H9 (cell line): Measurements from ENCODE around the gene CHN2. TPM values are rescaled to one million over a fixed set of nuclear protein-coding genes. Genes with fewer than 3 reads are reported as not detected.

Experiments
- DNase-seq: peaks from one replicate; pipeline ENCODE4 v3.0.0-alpha.2; 2017
- H2AFZ ChIP-seq: one replicate; pipeline ENCODE4 v1.6.1; 2013; ENCODE audit warnings: mild to moderate bottlenecking, low read length, control low read depth, moderate library complexity
- H2AK5ac ChIP-seq: 2 replicates; pipeline ENCODE4 v1.6.1; 2013; ENCODE audit warnings: low read length, control low read depth, mixed read lengths; ENCODE audit not compliant: insufficient read length
- H2BK120ac ChIP-seq: one replicate; pipeline ENCODE4 v1.6.1; 2013; ENCODE audit warnings: low read depth, mild to moderate bottlenecking, low read length, control low read depth, inconsistent platforms; ENCODE audit not compliant: poor library complexity, severe bottlenecking
- H2BK12ac ChIP-seq: 2 replicates; pipeline ENCODE4 v1.6.1; 2013; ENCODE audit warnings: low read length, control low read depth, mixed read lengths, low read depth; ENCODE audit not compliant: insufficient read length
- H2BK15ac ChIP-seq: 2 replicates; pipeline ENCODE4 v1.6.1; 2013; ENCODE audit warnings: low read depth, low read length, control low read depth
- H2BK20ac ChIP-seq: one replicate; pipeline ENCODE4 v1.6.1; 2013; ENCODE audit warnings: low read depth, mild to moderate bottlenecking, low read length, control low read depth, inconsistent platforms; ENCODE audit not compliant: poor library complexity, severe bottlenecking
- H2BK5ac ChIP-seq: 2 replicates; pipeline ENCODE4 v1.6.1; 2013; ENCODE audit warnings: low read length, control low read depth, mixed read lengths; ENCODE audit not compliant: insufficient read length
- H3K14ac ChIP-seq: 2 replicates; pipeline ENCODE4 v1.6.1; 2013; ENCODE audit warnings: low read length, control low read depth; ENCODE audit not compliant: insufficient read depth
- H3K18ac ChIP-seq: 2 replicates; pipeline ENCODE4 v1.6.1; 2013; ENCODE audit warnings: low read depth, mild to moderate bottlenecking, mixed read lengths, low read length, control low read depth; ENCODE audit not compliant: insufficient read length
- H3K23ac ChIP-seq: 2 replicates; pipeline ENCODE4 v1.6.1; 2013; ENCODE audit warnings: low read length, control low read depth, mixed read lengths, low read depth; ENCODE audit not compliant: insufficient read length
- H3K23me2 ChIP-seq: 2 replicates; pipeline ENCODE4 v1.6.1; 2013; ENCODE audit warnings: low read depth, mild to moderate bottlenecking, mixed read lengths, low read length, control low read depth; ENCODE audit not compliant: insufficient read length, poor library complexity, severe bottlenecking
- H3K27ac ChIP-seq: 2 replicates; pipeline ENCODE4 v1.5.1; 2013; ENCODE audit warnings: low read length, control low read depth, mixed read lengths, low read depth; ENCODE audit not compliant: insufficient read length
- H3K27me3 ChIP-seq: 2 replicates; pipeline ENCODE4 v1.6.1; 2013; ENCODE audit warnings: low read length, control low read depth, inconsistent platforms; ENCODE audit not compliant: insufficient read depth
- H3K4ac ChIP-seq: 2 replicates; pipeline ENCODE4 v1.6.1; 2013; ENCODE audit warnings: low read depth, mild to moderate bottlenecking, control low read depth, inconsistent platforms, low read length, moderate library complexity
- H3K4me1 ChIP-seq: 2 replicates; pipeline ENCODE4 v1.6.1; 2013; ENCODE audit warnings: low read length, control low read depth, inconsistent platforms; ENCODE audit not compliant: insufficient read depth
- H3K4me2 ChIP-seq: 2 replicates; pipeline ENCODE4 v1.6.1; 2013; ENCODE audit warnings: low read length, control low read depth, mixed read lengths; ENCODE audit not compliant: insufficient read length, insufficient read depth
- H3K56ac ChIP-seq: 2 replicates; pipeline ENCODE4 v1.6.1; 2013; ENCODE audit warnings: low read depth, mild to moderate bottlenecking, mixed read lengths, low read length, control low read depth; ENCODE audit not compliant: insufficient read length
- H3K79me1 ChIP-seq: 2 replicates; pipeline ENCODE4 v1.6.1; 2013; ENCODE audit warnings: low read depth, mild to moderate bottlenecking, moderate library complexity, low read length, control low read depth, inconsistent platforms; ENCODE audit not compliant: insufficient read depth, poor library complexity, severe bottlenecking
- H3K79me2 ChIP-seq: 2 replicates; pipeline ENCODE4 v1.6.1; 2013; ENCODE audit warnings: low read length, control low read depth, inconsistent platforms; ENCODE audit not compliant: insufficient read depth
- H3K9ac ChIP-seq: 2 replicates; pipeline ENCODE4 v1.6.1; 2013; ENCODE audit warnings: low read length, control low read depth, mixed read lengths; ENCODE audit not compliant: insufficient read length; ENCODE audit errors: extremely low read depth
- H3K9me3 ChIP-seq: one replicate; pipeline ENCODE4 v1.6.1; 2013; ENCODE audit warnings: low read depth, low read length, inconsistent platforms; ENCODE audit not compliant: control insufficient read depth
- H3T11ph ChIP-seq: one replicate; pipeline ENCODE4 v1.6.1; 2013; ENCODE audit warnings: mild to moderate bottlenecking, low read length, control low read depth, inconsistent platforms
- H4K20me1 ChIP-seq: one replicate; pipeline ENCODE4 v1.6.1; 2013; ENCODE audit not compliant: control insufficient read depth, insufficient read length, insufficient read depth
- H4K5ac ChIP-seq: 2 replicates; pipeline ENCODE4 v1.6.1; 2013; ENCODE audit warnings: low read depth, mild to moderate bottlenecking, mixed read lengths, low read length, control low read depth; ENCODE audit not compliant: insufficient read length
- H4K8ac ChIP-seq: replicated peaks from 2 replicates; pipeline ENCODE4 v1.6.1; 2013; ENCODE audit warnings: low read length, control low read depth, mixed read lengths, low read depth; ENCODE audit not compliant: insufficient read length
- H4K91ac ChIP-seq: 2 replicates; pipeline ENCODE4 v1.6.1; 2013; ENCODE audit warnings: low read depth, mild to moderate bottlenecking, moderate library complexity, mixed read lengths, low read length, control low read depth; ENCODE audit not compliant: insufficient read length
- H3K27ac Mint-ChIP-seq, 3 experiments: 2 replicates in 2 of 3; 3 replicates in 1 of 3; pipeline ENCODE4 v1.8.0; 2020 to 2021; ENCODE audit warnings: mixed read lengths in 3 of 3, mild to moderate bottlenecking in 1 of 3, moderate library complexity in 1 of 3
- H3K27me3 Mint-ChIP-seq: 2 replicates; pipeline ENCODE4 v1.8.0; 2021; ENCODE audit warnings: low read depth, mild to moderate bottlenecking, moderate library complexity, mixed read lengths
- H3K36me3 Mint-ChIP-seq, 3 experiments: 2 replicates in 2 of 3; 3 replicates in 1 of 3; pipeline ENCODE4 v1.8.0; 2020 to 2021; ENCODE audit warnings: low read depth in 3 of 3, mixed read lengths in 3 of 3; ENCODE audit not compliant: insufficient read depth in 1 of 3
- H3K4me1 Mint-ChIP-seq, 2 experiments: 2 replicates each; pipeline ENCODE4 v1.8.0; 2020; ENCODE audit warnings: mixed read lengths in 2 of 2
- H3K4me3 Mint-ChIP-seq, 2 experiments: 2 replicates in 1 of 2; 3 replicates in 1 of 2; pipeline ENCODE4 v1.8.0; 2020 to 2021; ENCODE audit warnings: mild to moderate bottlenecking in 2 of 2, mixed read lengths in 2 of 2, moderate library complexity in 1 of 2
- H3K9me3 Mint-ChIP-seq, 2 experiments: 2 replicates in 1 of 2; 3 replicates in 1 of 2; pipeline ENCODE4 v1.8.0; 2020; ENCODE audit warnings: mild to moderate bottlenecking in 2 of 2, mixed read lengths in 2 of 2, moderate library complexity in 1 of 2
- CTCF ChIP-seq: fragments of 200-600 bp; sonication (generic); conservative IDR thresholded peaks from 3 replicates; pipeline ENCODE4 v1.8.0; 2021; ENCODE audit warnings: antibody characterized with exemption, mild to moderate bottlenecking
- WGBS: extraction: QIAGEN DNeasy Blood & Tissue Kit; methylation state at CpG from one replicate; pipeline ENCODE4 v1.1.7; 2013; ENCODE audit warnings: missing lambda C conversion rate, low lambda C conversion rate, mixed read lengths; ENCODE audit not compliant: insufficient read length; ENCODE audit errors: extremely low coverage; 5-methylcytosine and 5-hydroxymethylcytosine counted together
- total RNA-seq: library from RNA; stranded (reverse); gene quantifications from 2 replicates; pipeline ENCODE4 v1.2.1, GENCODE V29; 2021

CHN2 gene
- total RNA-seq, 1 experiment from 2014 or later = 3.3 TPM

GRCh38 chr7:29396563-29396962, 202.0 kb downstream of the CHN2 start:
- H3K9ac ChIP-seq = no peak overlapping the region
- no CpG with 5 or more reads among the region's 7 CpGs for WGBS
- H3K23me2 ChIP-seq = no peaks in the 10 kb centered on the region
- no peak overlapping the region for H2BK5ac ChIP-seq
- no peak overlapping the region for H4K5ac ChIP-seq
- H4K8ac ChIP-seq = no peak overlapping the region
- H2BK20ac ChIP-seq = no peak overlapping the region
- TF ChIP-seq CTCF = no peak
- H3K27me3 ChIP-seq = no peaks in the 10 kb centered on the region
- no peaks in the 10 kb centered on the region for H4K20me1 ChIP-seq
- H3K4me2 ChIP-seq = no peak overlapping the region
- H3K4ac ChIP-seq = no peak overlapping the region
- no peak overlapping the region for H3K23ac ChIP-seq
- H4K91ac ChIP-seq = no peak overlapping the region
- H3K4me1 ChIP-seq = no peaks in the 10 kb centered on the region
- no peaks in the 10 kb centered on the region for H3K9me3 Mint-ChIP-seq
- no peak overlapping the region for H2AK5ac ChIP-seq
- H3K18ac ChIP-seq = no peak overlapping the region
- peak overlapping the region in 1 of 3 experiments; percentile 41; a peak in 1 of 7 replicates for H3K27ac Mint-ChIP-seq
- no peak overlapping the region for H2BK15ac ChIP-seq
- no peaks in the 10 kb centered on the region for H3K79me2 ChIP-seq
- no peak overlapping the region for H2BK120ac ChIP-seq
- no peak overlapping the region for H3K27ac ChIP-seq
- no peak for DNase-seq
- H3T11ph ChIP-seq = no peak overlapping the region
- no peak overlapping the region for H3K14ac ChIP-seq
- H3K4me3 Mint-ChIP-seq = no peak overlapping the region
- no peak overlapping the region for H2BK12ac ChIP-seq
- H3K56ac ChIP-seq = no peak overlapping the region
- peaks cover 0 to 4% (median 0%) of the 10 kb centered on the region in 3 experiments; a peak in 1 of 7 replicates for H3K36me3 Mint-ChIP-seq
- no peak overlapping the region for H2AFZ ChIP-seq
- no peaks in the 10 kb centered on the region for H3K79me1 ChIP-seq
- H3K4me1 Mint-ChIP-seq = peaks cover 2 to 10% of the 10 kb centered on the region in 2 experiments; a peak in 2 of 4 replicates
- H3K9me3 ChIP-seq = no peaks in the 10 kb centered on the region
- H3K27me3 Mint-ChIP-seq = no peaks in the 10 kb centered on the region; the same call in 1 of the 2 replicates
